DMS53 treated with DMSO at 0.1 percent for 48 hours (cell line): ENCODE results near the gene LONP2.
"Not testable (repeated sequence)": the region's sequence is repeated elsewhere in the genome, so short reads cannot be mapped to it uniquely, and the experiment has no call there.

Source experiments
- DNase-seq: peaks from one replicate; lab custom pipeline; 2025; ENCODE audit not compliant: unreplicated experiment; lab: John Stamatoyannopoulos, UW

LONP2 gene

DNA sequence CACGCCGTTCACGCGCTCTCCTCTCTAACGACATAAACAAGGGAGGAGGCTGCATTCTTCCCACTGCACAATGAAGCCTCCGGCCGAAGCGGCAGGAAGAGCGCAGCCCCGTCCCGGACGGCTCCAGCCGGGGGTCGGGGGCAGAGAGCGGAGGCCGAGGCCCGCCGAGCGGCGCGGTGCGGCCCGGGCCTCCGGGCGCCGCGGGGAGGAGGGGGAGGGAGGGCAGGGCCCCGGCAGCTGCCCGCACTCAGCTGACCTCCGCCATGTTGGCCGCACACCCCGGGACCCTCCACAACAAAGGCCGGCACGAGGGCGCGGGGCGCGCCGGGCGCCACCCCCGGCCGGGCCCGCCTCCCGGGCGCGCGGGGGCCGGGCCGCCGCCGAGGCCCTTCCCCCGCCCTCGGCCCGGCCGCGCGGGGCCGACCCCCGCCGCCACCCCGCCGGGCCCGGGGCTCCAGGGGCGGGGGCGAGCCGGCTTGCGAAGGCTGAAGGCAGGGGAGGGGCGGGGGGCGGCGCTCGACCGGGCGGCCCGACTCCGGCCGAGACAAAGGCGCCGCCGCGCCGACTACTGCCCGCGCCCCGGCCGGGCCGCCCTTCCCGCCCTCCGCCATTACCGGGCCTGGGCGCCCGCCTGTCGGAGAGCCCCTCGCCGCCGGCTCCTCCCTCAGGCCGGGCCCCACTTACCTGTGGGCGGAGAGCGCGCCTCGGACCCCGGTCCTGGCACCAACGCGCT, 140.6 kb downstream of the LONP2 start:
- peak; percentile 32 for DNase-seq

DNA sequence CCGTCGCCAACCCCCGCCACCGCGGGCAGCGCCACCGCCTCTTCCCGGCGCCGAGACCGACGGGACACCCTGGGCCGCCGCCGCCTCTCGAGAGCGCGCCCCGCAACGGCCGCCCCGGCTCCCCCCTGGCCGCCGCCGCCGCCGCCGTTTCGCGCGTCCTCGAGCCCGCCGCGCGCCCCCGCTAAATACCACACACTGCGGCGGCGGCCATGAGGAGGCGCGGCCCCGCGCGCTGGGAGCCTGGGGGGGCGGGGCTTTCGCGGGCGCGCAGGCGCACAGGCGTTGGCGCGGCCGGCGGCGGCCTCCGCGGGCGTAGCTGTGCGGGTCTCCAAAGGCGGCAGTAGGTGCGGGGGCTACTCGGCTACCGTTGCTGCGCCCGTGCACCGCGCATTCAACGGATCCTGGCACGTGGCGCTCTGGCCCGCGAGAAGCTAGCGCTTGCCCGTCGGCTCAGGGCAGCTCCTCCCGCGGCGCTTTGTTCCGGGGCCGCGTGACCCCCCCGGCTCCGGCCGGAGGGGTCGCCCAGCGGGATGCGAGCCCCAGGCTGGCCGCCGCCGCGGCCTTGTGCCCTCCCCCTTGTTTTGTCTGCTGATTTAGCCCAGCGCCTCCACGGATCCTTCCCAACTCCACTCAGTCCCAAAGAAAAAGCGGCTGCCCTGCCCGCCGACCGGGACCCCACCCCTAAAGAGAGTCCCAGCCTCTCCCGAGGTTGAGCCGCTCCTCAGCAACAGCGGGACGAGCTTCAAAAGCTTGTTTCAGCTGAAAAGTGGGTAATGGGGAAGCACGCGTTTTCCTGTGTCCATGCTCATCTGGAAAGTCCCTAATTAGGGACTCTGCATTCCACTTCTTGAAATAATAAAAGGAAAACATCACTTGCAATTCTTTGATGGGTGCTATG, 141.4 kb downstream of the LONP2 start, which contains the start of gene SIAH1:
Gene SIAH1 (minus strand): TSS at position 161 of the 898 bp plus-strand sequence. CDS start 22,985 bp downstream, outside the sequence.
- peak; percentile 53 for DNase-seq

DNA sequence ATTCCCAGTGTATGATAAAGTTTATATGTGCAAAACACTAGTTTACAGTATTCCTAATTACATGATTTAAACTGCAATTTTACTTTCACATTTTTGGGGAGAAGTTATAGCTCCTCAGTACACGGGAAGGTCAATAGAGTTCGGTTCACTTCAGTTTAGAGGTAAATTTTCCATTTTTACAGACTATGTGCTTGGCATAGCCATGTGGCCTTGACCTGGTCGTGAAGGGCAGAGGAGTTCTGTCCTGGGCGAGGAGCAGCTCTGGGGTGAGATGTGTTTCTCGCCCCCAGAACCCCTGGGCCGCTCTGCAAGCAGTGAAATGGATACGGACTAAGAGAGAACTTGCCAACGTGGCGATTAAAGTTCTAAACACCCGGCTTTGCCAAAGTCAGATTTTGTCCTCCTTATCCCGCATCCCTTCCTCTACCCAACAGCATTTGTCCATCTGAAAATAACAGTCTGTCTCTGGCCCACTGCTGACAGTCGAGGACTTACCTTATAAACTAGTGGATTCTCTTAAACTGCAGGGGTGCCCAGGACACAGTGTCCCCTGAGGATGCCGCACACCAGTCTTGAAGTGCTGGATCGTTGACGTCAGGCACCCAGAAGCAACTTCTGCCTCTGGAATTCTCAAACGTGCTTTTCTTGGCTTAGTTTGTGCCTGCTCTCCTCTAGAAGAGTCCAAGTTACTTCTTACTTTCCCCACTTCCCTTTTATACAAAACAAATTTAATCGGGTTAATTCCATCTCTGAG, 142.6 kb downstream of the LONP2 start:
- no peak for DNase-seq

DNA sequence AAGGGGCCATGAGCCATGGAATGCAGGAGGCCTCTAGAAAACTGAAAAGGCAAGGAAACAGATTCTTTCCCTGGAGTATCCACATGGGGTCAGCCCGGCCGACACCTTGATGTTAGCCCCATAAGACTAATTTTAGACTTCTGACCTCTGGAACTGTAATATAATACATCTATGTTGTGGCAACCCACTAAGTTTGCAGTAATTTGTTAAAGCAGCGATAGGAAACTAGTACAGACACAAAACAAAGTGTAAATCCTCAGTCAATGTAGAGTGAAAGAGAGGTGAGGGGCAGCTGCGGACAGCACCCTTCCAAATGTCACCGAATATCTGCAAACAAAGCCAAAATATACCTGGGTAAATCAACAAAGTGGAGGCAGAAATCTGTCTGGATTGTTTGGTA, 148.3 kb downstream of the LONP2 start:
- DNase-seq, result no peak

DNA sequence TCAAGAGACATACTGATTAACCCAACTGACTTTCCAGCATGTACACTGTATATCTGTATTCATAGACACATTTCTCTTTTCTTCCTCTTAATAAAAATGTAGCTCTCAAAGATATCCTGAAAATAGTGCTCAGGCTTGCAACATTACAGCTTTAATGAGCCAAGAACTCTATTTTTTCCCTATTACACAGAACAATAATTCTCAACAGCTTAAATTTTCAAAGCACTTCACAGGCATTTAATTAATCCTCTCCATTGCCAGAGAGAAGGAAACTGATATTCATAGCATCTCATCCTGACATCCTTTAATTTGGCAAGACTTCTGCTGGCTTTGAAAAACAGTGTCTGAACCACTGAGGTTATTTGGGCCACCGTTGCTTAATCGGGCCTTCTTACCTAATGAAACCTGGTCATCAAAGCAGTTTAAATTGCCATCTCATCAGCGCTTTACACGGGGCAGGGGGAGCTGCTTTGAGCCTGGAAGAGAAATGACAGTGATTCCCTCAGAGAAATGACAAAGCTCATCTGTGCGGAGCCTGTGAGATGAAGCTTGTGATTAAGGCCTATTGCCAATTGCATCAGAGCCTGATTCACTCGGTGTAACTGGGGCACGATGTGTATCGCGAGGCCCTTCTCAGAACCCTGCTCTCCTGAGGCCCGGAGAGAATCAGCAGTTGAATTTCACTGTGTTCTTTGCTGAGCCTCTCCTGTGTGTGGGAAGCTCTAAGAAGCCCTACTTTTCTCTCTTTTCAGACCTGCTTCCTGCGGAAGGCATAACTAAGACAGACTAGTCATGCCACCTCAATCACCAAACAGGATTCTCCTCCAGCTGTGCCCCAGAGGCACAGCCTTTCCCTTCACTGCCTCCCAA, 149.6 kb downstream of the LONP2 start:
- DNase-seq, result no peak

DNA sequence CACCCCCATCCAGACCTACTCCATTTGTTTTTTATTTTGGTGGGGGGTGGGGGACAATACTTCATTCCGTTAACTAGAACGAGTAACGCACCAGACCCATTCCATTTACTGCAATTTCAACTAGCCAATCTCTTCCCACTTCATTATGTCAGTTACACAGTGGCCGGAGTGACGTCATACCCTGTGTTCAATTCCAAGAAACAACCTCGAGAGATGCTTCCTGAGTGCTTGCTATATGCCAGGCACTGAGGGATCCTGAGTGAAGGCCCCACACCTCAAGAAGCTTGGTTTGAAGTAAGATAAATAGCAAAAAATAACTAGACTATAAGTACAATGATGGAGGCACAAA, 150.2 kb downstream of the LONP2 start:
- no peak for DNase-seq

DNA sequence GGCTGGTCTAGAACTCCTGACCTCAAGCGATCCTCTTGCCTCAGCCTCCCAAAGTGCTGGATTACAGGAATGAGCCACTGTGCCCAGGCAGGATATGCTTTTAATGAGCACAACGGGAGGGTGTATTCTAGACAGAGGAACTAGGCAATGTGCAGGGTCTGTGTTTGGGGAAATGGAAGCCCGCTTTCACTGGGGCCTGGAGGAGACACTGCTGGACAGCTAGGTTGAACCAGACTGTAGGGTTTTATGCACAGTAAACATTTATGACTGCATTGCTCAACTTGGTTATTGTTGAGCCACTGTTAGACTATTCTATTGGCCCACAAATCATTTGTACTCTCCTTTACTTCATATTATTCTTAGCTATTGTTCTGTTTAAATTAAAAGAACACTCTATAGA, 151.3 kb downstream of the LONP2 start:
- no peak for DNase-seq

DNA sequence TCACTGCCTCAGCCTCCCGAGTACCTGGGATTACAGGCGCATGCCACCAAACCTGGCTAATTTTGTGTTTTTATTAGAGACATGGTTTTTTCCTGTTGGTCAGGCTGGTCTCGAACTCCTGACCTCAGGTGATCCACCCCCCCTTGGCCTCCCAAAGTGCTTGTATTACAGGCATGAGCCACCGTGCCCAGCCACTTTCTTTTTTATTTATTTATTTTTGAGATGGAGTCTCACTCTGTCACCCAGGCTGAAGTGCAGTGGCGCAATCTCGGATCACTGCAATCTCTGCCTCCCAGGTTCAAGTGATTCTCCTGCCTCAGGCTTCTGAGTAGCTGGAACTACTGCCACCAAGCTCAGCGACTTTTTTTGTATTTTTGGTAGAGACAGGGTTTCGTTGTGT, 158.4 kb downstream of the LONP2 start:
- not testable (repeated sequence) for DNase-seq

DNA sequence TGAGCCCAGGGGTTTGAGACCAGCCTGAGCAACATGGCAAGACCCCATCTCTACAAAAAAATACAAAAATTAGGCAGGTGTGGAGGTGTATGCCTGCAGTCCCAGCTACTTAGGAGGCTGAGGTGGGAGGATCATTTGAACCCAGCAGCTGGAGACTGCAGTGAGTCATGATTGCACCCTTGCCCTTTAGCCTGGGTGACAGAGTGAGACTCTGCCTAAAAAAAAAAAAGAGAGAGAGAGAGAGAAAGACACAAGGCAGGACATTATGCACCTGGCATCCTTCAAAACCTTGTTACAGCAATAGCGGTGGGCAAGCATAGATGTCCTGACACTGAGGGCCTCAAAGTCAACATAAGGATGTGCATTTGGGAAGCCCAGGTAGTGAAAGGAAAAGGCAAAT, 161.1 kb downstream of the LONP2 start:
- DNase-seq, result no peak

DNA sequence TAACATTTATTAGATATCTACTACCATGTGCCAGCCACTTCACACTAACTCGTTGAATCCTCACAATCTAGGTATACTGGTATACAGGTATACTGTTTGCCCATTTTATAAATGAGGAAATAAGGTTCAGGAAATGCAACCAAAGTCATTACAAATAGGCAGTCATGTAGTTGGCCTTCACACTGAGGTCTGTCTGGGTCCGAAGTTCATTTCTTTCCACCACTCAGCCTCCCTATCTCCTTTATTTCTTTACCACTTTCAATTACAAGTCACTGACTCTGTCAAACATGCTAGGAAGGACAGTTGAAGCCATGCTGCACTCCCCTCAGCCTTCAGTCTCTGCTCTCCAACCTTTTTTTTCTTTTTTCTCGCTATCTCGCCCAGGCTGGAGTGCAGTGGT, 161.8 kb downstream of the LONP2 start:
- peak; percentile 25 for DNase-seq
